GM23338 (cell line): ENCODE data around the gene COBL. TPM values are rescaled to one million over a fixed set of nuclear protein-coding genes. Genes with fewer than 3 reads are reported as not detected.

Experiments
- ATAC-seq: fragments of 200-7000 bp; cut with Tn5 transposase; 3 replicates; pipeline ENCODE4 v1.9.1; 2020
- DNase-seq: peaks from one replicate; pipeline ENCODE4 v3.0.0-alpha.2; 2015; ENCODE audit warnings: low spot score
- H2AFZ ChIP-seq: fragments of 200-600 bp; sonication (generic); 2 replicates; pipeline ENCODE4 v1.8.0; 2016; ENCODE audit warnings: antibody characterized with exemption, mild to moderate bottlenecking, moderate library complexity
- H3F3A ChIP-seq: fragments of 200-600 bp; sonication (generic); replicated peaks from 2 replicates; pipeline ENCODE4 v1.8.0; 2017; ENCODE audit warnings: antibody characterized with exemption, mixed run types, low read depth
- H3K27ac ChIP-seq: fragments of 200-600 bp; sonication (generic); 2 replicates; pipeline ENCODE4 v1.6.1; 2016; ENCODE audit warnings: low read depth
- H3K27me3 ChIP-seq: fragments of 200-600 bp; sonication (generic); 2 replicates; pipeline ENCODE4 v1.8.0; 2016; ENCODE audit warnings: mild to moderate bottlenecking, mixed run types, moderate library complexity; ENCODE audit not compliant: insufficient read depth
- H3K36me3 ChIP-seq: fragments of 200-600 bp; sonication (generic); 2 replicates; pipeline ENCODE4 v1.8.0; 2016; ENCODE audit warnings: mild to moderate bottlenecking; ENCODE audit not compliant: insufficient read depth
- H3K4me1 ChIP-seq: fragments of 200-600 bp; sonication (generic); 2 replicates; pipeline ENCODE4 v1.8.0; 2016; ENCODE audit warnings: mild to moderate bottlenecking, moderate library complexity; ENCODE audit not compliant: insufficient read depth
- H3K4me2 ChIP-seq: fragments of 200-600 bp; sonication (generic); 2 replicates; pipeline ENCODE4 v1.7.1; 2017; ENCODE audit warnings: mixed run types
- H3K4me3 ChIP-seq: fragments of 200-600 bp; sonication (generic); 2 replicates; pipeline ENCODE4 v1.6.1; 2016; ENCODE audit warnings: mixed run types
- H3K79me2 ChIP-seq: fragments of 200-600 bp; sonication (generic); replicated peaks from 2 replicates; pipeline ENCODE4 v1.8.0; 2017; ENCODE audit warnings: mild to moderate bottlenecking; ENCODE audit not compliant: insufficient read depth
- H3K9me2 ChIP-seq: fragments of 200-600 bp; sonication (generic); 2 replicates; pipeline ENCODE4 v1.8.0; 2017; ENCODE audit not compliant: insufficient read depth
- H4K20me1 ChIP-seq: fragments of 200-600 bp; sonication (generic); replicated peaks from 2 replicates; pipeline ENCODE4 v1.8.0; 2017; ENCODE audit warnings: mild to moderate bottlenecking; ENCODE audit not compliant: insufficient read depth
- H3K27ac Mint-ChIP-seq: 2 replicates; pipeline ENCODE4 v1.8.0; 2020; ENCODE audit warnings: inconsistent platforms, mild to moderate bottlenecking, moderate library complexity, mixed read lengths
- H3K27me3 Mint-ChIP-seq: 3 replicates; pipeline ENCODE4 v1.8.0; 2022; ENCODE audit warnings: low read depth, mild to moderate bottlenecking, moderate library complexity, mixed read lengths, inconsistent platforms; ENCODE audit not compliant: insufficient read depth, poor library complexity
- H3K36me3 Mint-ChIP-seq: 3 replicates; pipeline ENCODE4 v1.8.0; 2021; ENCODE audit warnings: low read depth, mild to moderate bottlenecking, inconsistent platforms, moderate library complexity, mixed read lengths
- H3K4me1 Mint-ChIP-seq: 3 replicates; pipeline ENCODE4 v1.8.0; 2020; ENCODE audit warnings: mild to moderate bottlenecking, inconsistent platforms, mixed read lengths
- H3K4me3 Mint-ChIP-seq: 3 replicates; pipeline ENCODE4 v1.8.0; 2021; ENCODE audit warnings: moderate library complexity, mild to moderate bottlenecking, inconsistent platforms, mixed read lengths
- H3K9me3 Mint-ChIP-seq: 3 replicates; pipeline ENCODE4 v1.8.0; 2020; ENCODE audit warnings: moderate library complexity, mild to moderate bottlenecking, inconsistent platforms, mixed read lengths
- CREB1 ChIP-seq: fragments of 250-450 bp; sonication (Bioruptor Pico); IDR thresholded peaks from 2 replicates; pipeline ENCODE4 v1.5.0; 2020; ENCODE audit warnings: low read depth, mild to moderate bottlenecking, moderate library complexity
- CTCF ChIP-seq, 2 experiments: fragments of 200-600 bp in 1 of 2; sonication (generic) in 1 of 2; conservative IDR thresholded peaks; 2 replicates each; pipeline versions ENCODE4 v1.5.1 to v1.6.1; 2016 to 2017; ENCODE audit warnings: antibody characterized with exemption in 2 of 2, low read depth in 2 of 2, mild to moderate bottlenecking in 2 of 2, moderate library complexity in 1 of 2
- EZH2phosphoT487 ChIP-seq: fragments of 200-600 bp; sonication (generic); IDR thresholded peaks from one replicate; pipeline ENCODE4 v1.8.1; 2018; ENCODE audit warnings: antibody characterized with exemption; ENCODE audit not compliant: unreplicated experiment
- JUNB ChIP-seq: IDR thresholded peaks from one replicate; pipeline ENCODE4 v1.6.1; 2016; ENCODE audit warnings: antibody characterized with exemption; ENCODE audit not compliant: unreplicated experiment
- NANOG ChIP-seq: IDR thresholded peaks from 2 replicates; pipeline ENCODE4 v1.6.1; 2016; ENCODE audit warnings: antibody characterized with exemption, borderline replicate concordance
- POLR2AphosphoS5 ChIP-seq: IDR thresholded peaks from 2 replicates; pipeline ENCODE4 v1.6.1; 2016; ENCODE audit warnings: antibody characterized with exemption, low read depth
- STAT1 ChIP-seq: IDR thresholded peaks from one replicate; pipeline ENCODE4 v1.6.1; 2016; ENCODE audit warnings: antibody characterized with exemption; ENCODE audit not compliant: unreplicated experiment
- ZNF114 ChIP-seq: fragments of 250-450 bp; sonication (Bioruptor Pico); IDR thresholded peaks from 2 replicates; pipeline ENCODE4 v1.5.0; 2020; ENCODE audit warnings: mild to moderate bottlenecking, moderate library complexity
- ZNF331 ChIP-seq: fragments of 250-450 bp; sonication (Bioruptor Pico); IDR thresholded peaks from 2 replicates; pipeline ENCODE4 v1.5.0; 2020; ENCODE audit warnings: low read depth, mild to moderate bottlenecking, moderate library complexity
- polyA plus RNA-seq: library from polyadenylated mRNA; unstranded; fragments of >200 nt; fragmentation: Nextera tagmentation; extraction: Ambion mirVana; gene quantifications from 2 replicates; pipeline ENCODE4 v1.2.1, GENCODE V29; 2016
- total RNA-seq: library from RNA; depleted of rRNA; stranded (reverse); fragments of >200 nt; shearing (Covaris generic); gene quantifications from 2 replicates; pipeline ENCODE4 v1.2.3, GENCODE V29; 2014
- TF ChIP-seq, protein P1 (sequence below): fragments of 250-450 bp; sonication (Bioruptor Pico); IDR thresholded peaks from 2 replicates; pipeline ENCODE4 v1.5.0; 2020; ENCODE audit warnings: mild to moderate bottlenecking, moderate library complexity
- TF ChIP-seq, protein P2 (sequence below): IDR thresholded peaks from one replicate; pipeline ENCODE4 v1.6.1; 2018; ENCODE audit warnings: antibody characterized with exemption; ENCODE audit not compliant: unreplicated experiment

COBL gene
- total and polyA plus RNA-seq, 2 experiments from 2014 or later = 18.3 to 51.9 TPM

- TF ChIP-seq EZH2phosphoT487 (no peak), STAT1 (no peak), CREB1 (CRISPR knock-in tag) (no peak), ZNF331 (CRISPR knock-in tag) (no peak), ZNF114 (CRISPR knock-in tag) (no peak)
- TF ChIP-seq, protein P1, sequence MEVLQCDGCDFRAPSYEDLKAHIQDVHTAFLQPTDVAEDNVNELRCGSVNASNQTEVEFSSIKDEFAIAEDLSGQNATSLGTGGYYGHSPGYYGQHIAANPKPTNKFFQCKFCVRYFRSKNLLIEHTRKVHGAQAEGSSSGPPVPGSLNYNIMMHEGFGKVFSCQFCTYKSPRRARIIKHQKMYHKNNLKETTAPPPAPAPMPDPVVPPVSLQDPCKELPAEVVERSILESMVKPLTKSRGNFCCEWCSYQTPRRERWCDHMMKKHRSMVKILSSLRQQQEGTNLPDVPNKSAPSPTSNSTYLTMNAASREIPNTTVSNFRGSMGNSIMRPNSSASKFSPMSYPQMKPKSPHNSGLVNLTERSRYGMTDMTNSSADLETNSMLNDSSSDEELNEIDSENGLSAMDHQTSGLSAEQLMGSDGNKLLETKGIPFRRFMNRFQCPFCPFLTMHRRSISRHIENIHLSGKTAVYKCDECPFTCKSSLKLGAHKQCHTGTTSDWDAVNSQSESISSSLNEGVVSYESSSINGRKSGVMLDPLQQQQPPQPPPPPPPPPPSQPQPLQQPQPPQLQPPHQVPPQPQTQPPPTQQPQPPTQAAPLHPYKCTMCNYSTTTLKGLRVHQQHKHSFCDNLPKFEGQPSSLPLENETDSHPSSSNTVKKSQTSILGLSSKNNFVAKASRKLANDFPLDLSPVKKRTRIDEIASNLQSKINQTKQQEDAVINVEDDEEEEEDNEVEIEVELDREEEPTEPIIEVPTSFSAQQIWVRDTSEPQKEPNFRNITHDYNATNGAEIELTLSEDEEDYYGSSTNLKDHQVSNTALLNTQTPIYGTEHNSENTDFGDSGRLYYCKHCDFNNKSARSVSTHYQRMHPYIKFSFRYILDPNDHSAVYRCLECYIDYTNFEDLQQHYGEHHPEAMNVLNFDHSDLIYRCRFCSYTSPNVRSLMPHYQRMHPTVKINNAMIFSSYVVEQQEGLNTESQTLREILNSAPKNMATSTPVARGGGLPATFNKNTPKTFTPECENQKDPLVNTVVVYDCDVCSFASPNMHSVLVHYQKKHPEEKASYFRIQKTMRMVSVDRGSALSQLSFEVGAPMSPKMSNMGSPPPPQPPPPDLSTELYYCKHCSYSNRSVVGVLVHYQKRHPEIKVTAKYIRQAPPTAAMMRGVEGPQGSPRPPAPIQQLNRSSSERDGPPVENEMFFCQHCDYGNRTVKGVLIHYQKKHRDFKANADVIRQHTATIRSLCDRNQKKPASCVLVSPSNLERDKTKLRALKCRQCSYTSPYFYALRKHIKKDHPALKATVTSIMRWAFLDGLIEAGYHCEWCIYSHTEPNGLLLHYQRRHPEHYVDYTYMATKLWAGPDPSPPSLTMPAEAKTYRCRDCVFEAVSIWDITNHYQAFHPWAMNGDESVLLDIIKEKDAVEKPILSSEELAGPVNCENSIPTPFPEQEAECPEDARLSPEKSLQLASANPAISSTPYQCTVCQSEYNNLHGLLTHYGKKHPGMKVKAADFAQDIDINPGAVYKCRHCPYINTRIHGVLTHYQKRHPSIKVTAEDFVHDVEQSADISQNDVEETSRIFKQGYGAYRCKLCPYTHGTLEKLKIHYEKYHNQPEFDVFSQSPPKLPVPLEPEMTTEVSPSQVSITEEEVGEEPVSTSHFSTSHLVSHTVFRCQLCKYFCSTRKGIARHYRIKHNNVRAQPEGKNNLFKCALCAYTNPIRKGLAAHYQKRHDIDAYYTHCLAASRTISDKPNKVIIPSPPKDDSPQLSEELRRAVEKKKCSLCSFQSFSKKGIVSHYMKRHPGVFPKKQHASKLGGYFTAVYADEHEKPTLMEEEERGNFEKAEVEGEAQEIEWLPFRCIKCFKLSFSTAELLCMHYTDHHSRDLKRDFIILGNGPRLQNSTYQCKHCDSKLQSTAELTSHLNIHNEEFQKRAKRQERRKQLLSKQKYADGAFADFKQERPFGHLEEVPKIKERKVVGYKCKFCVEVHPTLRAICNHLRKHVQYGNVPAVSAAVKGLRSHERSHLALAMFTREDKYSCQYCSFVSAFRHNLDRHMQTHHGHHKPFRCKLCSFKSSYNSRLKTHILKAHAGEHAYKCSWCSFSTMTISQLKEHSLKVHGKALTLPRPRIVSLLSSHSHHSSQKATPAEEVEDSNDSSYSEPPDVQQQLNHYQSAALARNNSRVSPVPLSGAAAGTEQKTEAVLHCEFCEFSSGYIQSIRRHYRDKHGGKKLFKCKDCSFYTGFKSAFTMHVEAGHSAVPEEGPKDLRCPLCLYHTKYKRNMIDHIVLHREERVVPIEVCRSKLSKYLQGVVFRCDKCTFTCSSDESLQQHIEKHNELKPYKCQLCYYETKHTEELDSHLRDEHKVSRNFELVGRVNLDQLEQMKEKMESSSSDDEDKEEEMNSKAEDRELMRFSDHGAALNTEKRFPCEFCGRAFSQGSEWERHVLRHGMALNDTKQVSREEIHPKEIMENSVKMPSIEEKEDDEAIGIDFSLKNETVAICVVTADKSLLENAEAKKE (CRISPR knock-in tag) = no peak
Observed at GRCh38 chr7:51317582-51317910, 937 bp upstream of the COBL start (continued).

- H3K27ac Mint-ChIP-seq = no peak overlapping the region
- TF ChIP-seq POLR2AphosphoS5 = no peak
- TF ChIP-seq NANOG = no peak
- TF ChIP-seq ZNF114 (CRISPR knock-in tag) = no peak
- TF ChIP-seq JUNB = no peak
- TF ChIP-seq STAT1 = no peak
- TF ChIP-seq ZNF331 (CRISPR knock-in tag) = no peak
- no peak for TF ChIP-seq CTCF (conservative IDR thresholded peaks at IDR 0.05; ENCODE audit: low read depth in 2 of 2)
- TF ChIP-seq, protein P2, sequence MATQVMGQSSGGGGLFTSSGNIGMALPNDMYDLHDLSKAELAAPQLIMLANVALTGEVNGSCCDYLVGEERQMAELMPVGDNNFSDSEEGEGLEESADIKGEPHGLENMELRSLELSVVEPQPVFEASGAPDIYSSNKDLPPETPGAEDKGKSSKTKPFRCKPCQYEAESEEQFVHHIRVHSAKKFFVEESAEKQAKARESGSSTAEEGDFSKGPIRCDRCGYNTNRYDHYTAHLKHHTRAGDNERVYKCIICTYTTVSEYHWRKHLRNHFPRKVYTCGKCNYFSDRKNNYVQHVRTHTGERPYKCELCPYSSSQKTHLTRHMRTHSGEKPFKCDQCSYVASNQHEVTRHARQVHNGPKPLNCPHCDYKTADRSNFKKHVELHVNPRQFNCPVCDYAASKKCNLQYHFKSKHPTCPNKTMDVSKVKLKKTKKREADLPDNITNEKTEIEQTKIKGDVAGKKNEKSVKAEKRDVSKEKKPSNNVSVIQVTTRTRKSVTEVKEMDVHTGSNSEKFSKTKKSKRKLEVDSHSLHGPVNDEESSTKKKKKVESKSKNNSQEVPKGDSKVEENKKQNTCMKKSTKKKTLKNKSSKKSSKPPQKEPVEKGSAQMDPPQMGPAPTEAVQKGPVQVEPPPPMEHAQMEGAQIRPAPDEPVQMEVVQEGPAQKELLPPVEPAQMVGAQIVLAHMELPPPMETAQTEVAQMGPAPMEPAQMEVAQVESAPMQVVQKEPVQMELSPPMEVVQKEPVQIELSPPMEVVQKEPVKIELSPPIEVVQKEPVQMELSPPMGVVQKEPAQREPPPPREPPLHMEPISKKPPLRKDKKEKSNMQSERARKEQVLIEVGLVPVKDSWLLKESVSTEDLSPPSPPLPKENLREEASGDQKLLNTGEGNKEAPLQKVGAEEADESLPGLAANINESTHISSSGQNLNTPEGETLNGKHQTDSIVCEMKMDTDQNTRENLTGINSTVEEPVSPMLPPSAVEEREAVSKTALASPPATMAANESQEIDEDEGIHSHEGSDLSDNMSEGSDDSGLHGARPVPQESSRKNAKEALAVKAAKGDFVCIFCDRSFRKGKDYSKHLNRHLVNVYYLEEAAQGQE = no peak
- no peak for TF ChIP-seq CREB1 (CRISPR knock-in tag)
Observed at GRCh38 chr7:51316262-51316665, 345 bp downstream of the COBL start.

More at GRCh38 chr7:51316262-51316665, 345 bp downstream of the COBL start:
- Histone ChIP-seq H3K4me3 (peak overlapping the region; percentile 74), H3F3A (peaks cover 10% of the 10 kb centered on the region), H3K9me2 (no peaks in the 10 kb centered on the region), H3K4me1 (peaks cover 38% of the 10 kb centered on the region), H3K79me2 (peaks cover 42% of the 10 kb centered on the region), H4K20me1 (peaks cover 15% of the 10 kb centered on the region), H3K4me2 (peak overlapping the region; percentile 84), H3K27ac (no peak overlapping the region), H3K27me3 (peaks cover 27% of the 10 kb centered on the region), H3K36me3 (no peaks in the 10 kb centered on the region), H2AFZ (no peak overlapping the region)
- peak overlapping the region; percentile 95 for H3K4me3 Mint-ChIP-seq
- peaks cover 36% of the 10 kb centered on the region for H3K27me3 Mint-ChIP-seq
- no peaks in the 10 kb centered on the region; the same call in 2 of the 3 replicates for H3K36me3 Mint-ChIP-seq
- DNase-seq = peak; percentile 65
- ATAC-seq = peak; percentile 44
- peaks cover 60% of the 10 kb centered on the region for H3K4me1 Mint-ChIP-seq
- H3K9me3 Mint-ChIP-seq = no peaks in the 10 kb centered on the region; the same call in 2 of the 3 replicates
